Endometrial microvascular endothelial cells (primary cell): ENCODE measurements around the gene CDC42BPB. TPM values are rescaled to one million over a fixed set of nuclear protein-coding genes. Genes with fewer than 3 reads are reported as not detected.

Experiments used
- in situ Hi-C: cut with HindIII; loops from 2 replicates; pipeline ENCODE4 v1.10.0; 2017; ENCODE audit warnings: low sequenced_read_pairs, low pct_unique_long_range_greater_than_20kb; ENCODE audit errors: inconsistent ontology term
- total RNA-seq: library from RNA; depleted of rRNA; stranded (reverse); fragments of >200 nt; gene quantifications from one replicate; pipeline ENCODE4 v1.2.3, GENCODE V29; 2015; ENCODE audit errors: inconsistent ontology term

CDC42BPB gene
- total RNA-seq, 1 donor from 2014 or later: 95.0 TPM

GRCh38 chr14:102962111-102962627 is 95.2 kb downstream of the CDC42BPB start:
- in situ Hi-C loops: no loop called here

DNA sequence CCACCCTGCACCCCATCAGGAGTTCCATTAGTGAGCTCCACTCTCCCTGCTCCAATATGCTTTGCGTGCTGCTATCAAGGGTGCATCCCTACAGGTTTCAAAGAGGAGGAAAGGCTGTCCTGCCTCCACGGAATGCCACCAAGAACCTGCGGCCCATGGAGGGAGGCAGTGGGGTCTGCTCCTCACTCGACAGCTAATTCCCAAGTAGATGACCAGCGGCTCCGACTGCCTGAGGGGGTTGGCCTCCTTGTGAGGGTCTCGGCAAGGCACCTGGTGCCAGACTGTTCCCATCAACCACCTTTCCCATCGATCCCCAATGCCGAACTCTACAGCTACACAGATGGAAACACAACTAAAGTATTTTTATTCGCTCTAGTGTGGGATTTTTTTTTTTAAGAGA is 98.9 kb downstream of the CDC42BPB start:
- in situ Hi-C loops: no loop called here

- in situ Hi-C loops: no loop called here
These were observed 100.1 kb downstream of the CDC42BPB start for GRCh38 chr14:102957222-102957621.

- in situ Hi-C loops: no loop called here
These were observed 101.5 kb downstream of the CDC42BPB start for GRCh38 chr14:102955636-102956408.

DNA sequence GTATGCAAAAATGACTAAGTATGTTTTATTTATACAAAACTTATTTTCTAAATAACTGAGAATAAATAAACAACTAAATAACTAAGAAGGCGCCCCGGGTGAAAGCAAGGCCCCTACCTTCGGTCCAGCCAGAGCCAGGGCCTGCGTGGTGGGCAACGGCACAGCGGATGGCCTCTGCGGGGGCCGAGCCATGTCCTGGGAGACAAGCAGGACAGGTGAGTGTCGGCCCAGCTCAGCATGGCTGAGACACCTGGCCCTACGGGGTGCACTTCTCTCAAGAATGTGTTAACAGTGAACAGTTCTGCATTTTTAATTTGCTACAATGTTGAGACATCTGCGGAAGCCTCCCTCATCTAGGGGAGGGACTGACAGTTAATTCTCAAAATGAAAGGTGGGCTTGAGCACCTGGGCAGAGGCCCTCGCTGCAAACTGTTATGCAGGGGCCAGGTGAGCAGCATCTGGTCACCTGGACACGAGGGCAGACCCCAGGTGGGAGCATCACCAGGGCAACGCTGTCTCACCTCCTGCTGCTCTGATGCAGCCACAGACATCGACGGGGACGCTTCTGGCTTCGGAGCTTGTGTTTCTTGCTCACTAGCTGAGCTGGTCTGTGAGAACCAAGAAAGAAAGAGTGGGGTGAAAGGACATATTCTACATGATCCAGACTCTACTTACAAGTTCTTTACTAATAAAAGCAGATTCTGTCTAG is 103.1 kb downstream of the CDC42BPB start:
- in situ Hi-C loops: no loop called here

DNA sequence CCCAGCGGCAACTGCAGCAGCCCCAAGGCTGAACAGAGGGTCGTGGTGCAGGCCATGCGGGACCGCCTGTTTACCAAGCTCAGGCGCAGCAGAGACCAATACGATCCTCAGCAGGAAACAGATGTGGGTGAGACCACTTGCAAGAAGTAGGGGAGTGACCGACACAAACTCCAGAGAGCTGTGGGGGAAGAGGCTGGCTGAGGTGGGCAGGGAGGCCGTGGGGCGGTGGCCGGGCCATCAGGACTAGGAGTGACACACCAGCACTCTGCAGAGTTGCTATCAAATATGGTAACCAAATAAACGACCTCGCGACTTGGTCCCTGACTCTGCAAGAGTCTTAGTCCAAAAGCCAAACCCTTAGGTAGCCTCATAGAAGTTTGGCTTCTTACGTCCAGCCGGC is 104.2 kb downstream of the CDC42BPB start:
- in situ Hi-C loops: no loop called here

DNA sequence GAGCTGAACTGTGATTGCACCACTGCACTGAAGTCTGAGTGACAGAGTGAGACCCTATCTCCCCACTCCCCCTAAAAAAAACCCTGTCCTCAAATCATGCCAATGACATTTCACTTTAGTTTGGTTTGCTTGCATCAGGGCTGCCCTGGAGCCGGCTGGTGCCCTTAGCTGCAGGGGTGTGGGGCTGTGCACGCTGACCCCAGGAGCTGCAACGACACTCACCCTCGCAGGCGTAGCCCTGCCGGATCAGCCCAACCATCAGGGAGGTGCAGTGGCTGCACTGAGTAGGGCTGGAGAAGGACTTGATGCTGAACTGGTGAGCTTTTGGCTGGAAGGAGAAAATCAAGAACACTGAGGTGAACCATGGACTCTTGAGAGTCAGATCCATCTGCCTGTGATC is 105.1 kb downstream of the CDC42BPB start:
- in situ Hi-C loops: no loop called here

GRCh38 chr14:102951799-102952198 is 105.5 kb downstream of the CDC42BPB start:
- in situ Hi-C loops: no loop called here

DNA sequence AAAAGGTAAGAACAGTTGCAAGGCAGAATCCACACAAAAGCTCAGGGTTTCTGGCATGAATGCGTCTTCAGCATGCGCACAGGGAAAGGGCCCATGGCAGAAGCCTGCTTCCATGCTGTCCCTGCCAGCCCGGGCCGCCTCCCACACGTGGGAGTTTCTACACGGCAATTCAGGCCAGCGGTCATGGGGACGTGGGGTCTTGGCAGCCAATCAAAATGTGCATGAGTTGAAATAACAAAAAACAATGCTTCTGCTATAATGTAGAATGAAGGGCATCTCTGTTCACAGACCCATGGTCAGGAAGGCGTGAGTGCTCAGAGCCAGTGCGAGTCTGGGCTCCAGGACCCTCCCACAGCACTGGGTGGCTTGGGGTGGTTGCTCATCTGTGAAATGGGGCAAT is 106.3 kb downstream of the CDC42BPB start:
- in situ Hi-C loops: no loop called here

DNA sequence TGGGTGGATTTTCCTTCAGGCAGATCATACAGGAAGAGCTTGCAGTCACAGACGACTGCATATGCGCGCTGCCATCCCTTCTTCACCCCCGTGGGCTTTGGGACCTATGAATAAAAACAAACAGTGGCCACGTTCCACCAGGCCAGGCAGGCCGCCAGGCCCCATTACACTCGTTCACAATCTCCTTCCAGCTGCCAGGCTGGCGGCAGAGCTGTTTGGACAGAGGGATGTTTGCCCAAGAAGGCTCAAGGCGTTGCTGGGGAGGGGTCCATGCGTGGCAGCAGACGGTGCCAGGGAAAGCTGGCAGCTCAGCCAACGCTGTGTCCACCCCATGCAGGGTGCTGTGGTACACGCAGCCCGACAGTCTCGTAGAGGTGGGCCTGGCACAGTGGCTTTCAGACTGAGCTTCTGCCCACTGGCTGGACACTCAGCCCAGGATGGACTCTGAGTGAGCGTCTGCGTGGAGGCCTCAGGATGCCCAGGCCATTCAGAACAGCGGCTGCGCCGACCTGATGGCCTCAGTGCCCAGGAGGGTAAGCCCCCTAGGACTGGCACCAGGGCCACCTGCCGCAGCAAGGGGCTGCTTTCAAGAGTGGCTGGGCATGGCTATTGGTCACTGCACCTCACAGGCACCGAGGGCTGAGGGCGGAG is 107.4 kb downstream of the CDC42BPB start:
- in situ Hi-C loops: no loop called here

DNA sequence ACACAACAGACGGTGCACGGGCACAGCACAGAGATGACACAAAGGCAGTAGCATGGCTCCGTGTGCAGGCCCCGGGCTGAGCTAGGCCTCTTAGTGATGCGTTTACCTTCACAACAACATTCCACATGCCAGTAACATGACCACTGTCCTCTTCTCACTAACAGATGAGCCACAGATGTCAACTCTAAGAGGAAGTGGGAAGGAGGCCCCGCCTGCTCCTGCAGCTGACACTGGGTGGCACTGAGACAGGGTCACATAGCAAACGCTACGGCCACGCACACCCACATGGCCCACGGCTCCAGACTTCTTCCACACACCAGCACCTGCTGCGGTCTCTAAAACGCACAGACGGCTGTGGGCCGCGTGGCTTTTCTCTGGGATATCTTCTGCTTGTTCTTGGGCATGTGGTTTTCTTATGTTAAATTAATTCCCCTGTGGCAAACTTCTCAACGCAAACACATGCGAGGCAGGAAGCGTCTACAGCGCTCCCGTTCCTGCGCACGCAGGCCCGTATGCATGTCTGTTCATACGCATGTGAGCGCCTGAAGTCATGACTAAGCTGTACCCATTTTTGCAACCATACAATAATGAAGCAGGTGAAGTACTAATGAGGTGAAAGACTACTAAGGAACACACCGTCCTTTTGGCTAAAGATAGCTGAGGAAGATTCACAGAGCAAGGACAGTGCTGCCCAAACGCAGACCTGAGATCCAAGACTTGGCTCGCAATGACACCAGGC is 108.1 kb downstream of the CDC42BPB start:
- in situ Hi-C loops: no loop called here

GRCh38 chr14:102948698-102949061 is 108.7 kb downstream of the CDC42BPB start:
- in situ Hi-C loops: no loop called here

- in situ Hi-C loops: no loop called here
These were observed 109.8 kb downstream of the CDC42BPB start for GRCh38 chr14:102947321-102948103.

- in situ Hi-C loops: no loop called here
These were observed 111.8 kb downstream of the CDC42BPB start for GRCh38 chr14:102945346-102946130.

- in situ Hi-C loops: no loop called here
These were observed 112.7 kb downstream of the CDC42BPB start for GRCh38 chr14:102944448-102945330.

GRCh38 chr14:102943979-102944378 is 113.4 kb downstream of the CDC42BPB start:
- in situ Hi-C loops: no loop called here

DNA sequence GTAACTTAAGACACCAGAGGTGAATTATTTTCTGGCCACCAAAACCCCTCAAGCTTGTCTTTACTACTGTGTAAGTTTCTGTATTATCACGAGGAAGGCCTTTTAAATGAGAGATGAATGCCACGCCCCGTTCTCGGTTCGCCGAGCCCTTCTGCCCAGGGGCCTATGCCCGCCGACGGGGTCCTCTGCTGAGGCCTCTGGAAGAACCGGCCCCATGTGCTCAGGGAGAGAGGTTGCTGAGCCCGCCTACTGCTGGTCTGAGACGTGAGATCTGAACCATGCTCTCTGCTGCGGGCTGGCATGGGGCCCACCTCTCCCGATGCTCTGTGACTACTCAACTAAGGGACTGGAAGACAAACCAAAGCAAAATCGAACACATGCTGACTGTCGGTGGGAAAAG is 113.9 kb downstream of the CDC42BPB start:
- in situ Hi-C loops: no loop called here
